ENCODE data around the gene OSTN. TPM values are rescaled to one million over a fixed set of nuclear protein-coding genes. Genes with fewer than 3 reads are reported as not detected.

Gene OSTN
- total and polyA plus RNA-seq, 2 donors (not counting 3 experiments of a cell fraction or from before 2014, with no cell fraction given) = not detected

DNA sequence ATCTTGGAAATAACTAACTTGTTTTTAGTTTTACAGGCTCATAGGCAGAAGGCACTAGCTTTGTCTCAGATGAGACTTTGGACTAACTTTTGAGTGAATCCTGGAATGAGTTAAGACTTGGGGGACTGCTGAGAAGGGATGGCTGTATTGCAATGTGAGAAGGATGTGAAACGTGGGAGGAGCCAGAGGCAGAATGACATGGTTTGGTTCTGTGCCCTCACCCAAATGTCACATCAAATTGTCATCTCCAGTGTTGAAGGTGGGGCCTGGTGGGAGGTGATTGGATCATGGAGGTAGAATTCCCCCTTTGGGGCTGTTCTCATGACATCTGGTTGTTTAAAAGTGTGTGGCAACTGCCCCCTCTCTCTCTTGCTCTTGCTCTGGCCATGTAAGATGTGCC lies 101.4 kb downstream of the OSTN start:
- no peaks in the 10 kb centered on the region for H3K9me1 ChIP-seq (replicated peaks; ENCODE audit: control insufficient read depth, extremely low read depth, insufficient read depth, low read length)
- no peak for TF ChIP-seq MYC (IDR thresholded peaks at IDR 0.05; ENCODE audit: low read depth, low read length)
- TF ChIP-seq JUN (IDR thresholded peaks at IDR 0.05; ENCODE audit: borderline replicate concordance, insufficient read depth, insufficient read length, low read depth) = no peak
- no peak for TF ChIP-seq EZH2 (IDR thresholded peaks at IDR 0.05; ENCODE audit: borderline replicate concordance, low read depth, low read length, severe bottlenecking)
- TF ChIP-seq POLR2AphosphoS5 (IDR thresholded peaks at IDR 0.05; ENCODE audit: insufficient read depth, low read depth, low read length) = no peak
- TF ChIP-seq, protein P1, sequence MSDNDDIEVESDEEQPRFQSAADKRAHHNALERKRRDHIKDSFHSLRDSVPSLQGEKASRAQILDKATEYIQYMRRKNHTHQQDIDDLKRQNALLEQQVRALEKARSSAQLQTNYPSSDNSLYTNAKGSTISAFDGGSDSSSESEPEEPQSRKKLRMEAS (IDR thresholded peaks at IDR 0.05; ENCODE audit: insufficient read depth, insufficient read length) = no peak
- no peak for TF ChIP-seq POLR2A (IDR thresholded peaks at IDR 0.05; ENCODE audit: low read depth, low read length)
- TF ChIP-seq, protein P2, sequence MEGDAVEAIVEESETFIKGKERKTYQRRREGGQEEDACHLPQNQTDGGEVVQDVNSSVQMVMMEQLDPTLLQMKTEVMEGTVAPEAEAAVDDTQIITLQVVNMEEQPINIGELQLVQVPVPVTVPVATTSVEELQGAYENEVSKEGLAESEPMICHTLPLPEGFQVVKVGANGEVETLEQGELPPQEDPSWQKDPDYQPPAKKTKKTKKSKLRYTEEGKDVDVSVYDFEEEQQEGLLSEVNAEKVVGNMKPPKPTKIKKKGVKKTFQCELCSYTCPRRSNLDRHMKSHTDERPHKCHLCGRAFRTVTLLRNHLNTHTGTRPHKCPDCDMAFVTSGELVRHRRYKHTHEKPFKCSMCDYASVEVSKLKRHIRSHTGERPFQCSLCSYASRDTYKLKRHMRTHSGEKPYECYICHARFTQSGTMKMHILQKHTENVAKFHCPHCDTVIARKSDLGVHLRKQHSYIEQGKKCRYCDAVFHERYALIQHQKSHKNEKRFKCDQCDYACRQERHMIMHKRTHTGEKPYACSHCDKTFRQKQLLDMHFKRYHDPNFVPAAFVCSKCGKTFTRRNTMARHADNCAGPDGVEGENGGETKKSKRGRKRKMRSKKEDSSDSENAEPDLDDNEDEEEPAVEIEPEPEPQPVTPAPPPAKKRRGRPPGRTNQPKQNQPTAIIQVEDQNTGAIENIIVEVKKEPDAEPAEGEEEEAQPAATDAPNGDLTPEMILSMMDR (IDR thresholded peaks at IDR 0.05; ENCODE audit: extremely low read depth in 1 of 2, insufficient read depth in 1 of 2, low read depth in 1 of 2, low read length in 2 of 2) = no peak
- BruUV-seq (replicated peaks) = no TSS peak
- H3K36me3 ChIP-seq (ENCODE audit: control insufficient read depth in 2 of 2, extremely low read depth in 1 of 2, insufficient read depth in 2 of 2, low read length in 2 of 2) = no peaks in the 10 kb centered on the region
- intact Hi-C loops (cut with micrococcal nuclease) = no loop called here
- no peaks in the 10 kb centered on the region for H3K27me3 ChIP-seq (ENCODE audit: control insufficient read depth in 2 of 2, insufficient read depth in 2 of 2, low read length in 2 of 2)
- no peaks in the 10 kb centered on the region for H3K4me1 ChIP-seq (ENCODE audit: control insufficient read depth, extremely low read depth, insufficient read depth, low read length)
- no peaks in the 10 kb centered on the region for H3K79me2 ChIP-seq (ENCODE audit: control insufficient read depth, insufficient read depth, low read length)
- H3K9ac ChIP-seq (replicated peaks; ENCODE audit: extremely low read depth, insufficient read depth, low read length) = no peak overlapping the region
- DNase-seq (ENCODE audit: low read depth, low spot score) (no peak), FAIRE-seq (no peak)
- H3K4me2 ChIP-seq (ENCODE audit: insufficient read depth, low read length) = no peak overlapping the region
- dilution Hi-C loops (cut with MboI; ENCODE audit: extremely low pct_ligation_motif_present, low sequenced_read_pairs) = no loop called here
- H3K4me3 ChIP-seq (replicated peaks in 1 of 3; ENCODE audit: insufficient read depth in 1 of 3, low read depth in 1 of 3, low read length in 3 of 3) = no peak overlapping the region
- H2AFZ ChIP-seq (ENCODE audit: low read depth, low read length) = no peak overlapping the region
- CTCF ChIA-PET = no interaction called here
- POLR2A ChIA-PET = no interaction called here
- no peaks in the 10 kb centered on the region for H3K9me3 ChIP-seq (replicated peaks; ENCODE audit: control insufficient read depth, insufficient read depth, low read length)
- no peak overlapping the region for H3K27ac ChIP-seq (ENCODE audit: insufficient read depth, low read depth, low read length)
- no peaks in the 10 kb centered on the region for H4K20me1 ChIP-seq (replicated peaks; ENCODE audit: control insufficient read depth, extremely low read depth, insufficient read depth, low read length)

All from endothelial cell of umbilical vein (primary cell).